Measurements from ENCODE around the gene SMCR8. TPM values are rescaled to one million over a fixed set of nuclear protein-coding genes. Genes with fewer than 3 reads are reported as not detected.
A peak's percentile ranks its signal among the peaks of the same experiment; 100 is the strongest.

Gene SMCR8
- total RNA-seq, 4 donors from 2014 or later, result 9.2 to 15.7 (median 12.4) TPM

- peaks cover 14 to 16% of the 10 kb centered on the region in 2 donors for H3K4me1 ChIP-seq
- H3K9me3 ChIP-seq, result no peaks in the 10 kb centered on the region
- intact Hi-C loops (cut with DNase I; ENCODE audit: low total_unique reads), result no loop called here
- in situ Hi-C loops (cut with MboI; ENCODE audit: low sequenced_read_pairs in 4 of 4), result no loop called here
- H3K27ac ChIP-seq, result no peak overlapping the region
- TF ChIP-seq POLR2A (IDR thresholded peaks at IDR 0.05) (no peak), CTCF (IDR thresholded peaks at IDR 0.05 in 4 of 5, conservative IDR thresholded peaks at IDR 0.05 in 1 of 5) (no peak)
- DNase-seq, result no peak
- no peak for ATAC-seq
- peaks cover 0 to 48% of the 10 kb centered on the region in 2 donors for H3K36me3 ChIP-seq
- H3K4me3 ChIP-seq, result no peak overlapping the region
- H3K27me3 ChIP-seq, result no peaks in the 10 kb centered on the region
Measured at GRCh38 chr17:18309202-18309601, 5.9 kb upstream of the SMCR8 start.

DNA sequence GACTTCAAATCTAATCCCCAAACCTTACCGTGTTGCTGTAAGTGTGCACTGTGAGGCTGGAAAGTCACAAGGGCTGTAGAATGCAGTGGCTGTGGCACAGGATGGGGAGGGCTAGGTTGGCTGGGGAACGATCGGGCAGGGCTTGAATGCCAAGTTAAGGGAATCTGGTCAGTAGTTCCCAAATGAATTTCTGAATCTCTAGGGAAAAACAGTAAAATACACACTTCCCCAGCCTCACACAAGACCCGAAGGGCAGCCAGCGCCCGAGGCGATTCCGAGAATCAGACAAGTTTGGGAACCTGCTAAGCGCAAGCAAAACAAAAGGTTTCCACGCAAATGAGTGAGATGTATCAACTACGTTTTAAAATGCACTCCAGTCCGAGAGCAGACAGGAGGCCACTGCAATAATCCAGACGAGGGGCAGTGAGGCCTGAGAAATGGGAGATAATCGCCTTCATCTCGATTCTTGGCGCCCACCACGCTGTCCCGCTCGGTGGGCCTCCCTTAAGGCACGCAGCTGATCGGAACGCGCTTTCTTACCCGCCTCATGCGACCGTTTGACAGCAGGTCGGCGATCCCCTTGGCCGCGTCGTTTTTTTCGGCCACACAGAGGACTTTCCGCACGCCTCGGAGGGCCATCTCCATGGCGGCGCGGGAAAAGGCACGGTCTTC, 898 bp upstream of the SMCR8 start:
- Histone ChIP-seq H3K36me3 (peaks cover 0 to 21% of the 10 kb centered on the region in 2 donors), H3K9me3 (no peaks in the 10 kb centered on the region), H3K27me3 (no peaks in the 10 kb centered on the region), H3K4me1 (peaks cover 51 to 53% of the 10 kb centered on the region in 2 donors), H3K27ac (peak overlapping the region; percentile 90 to 96 (median 93)), H3K4me3 (peak overlapping the region; percentile 79 to 94 (median 88))
- no peak for ATAC-seq
- in situ Hi-C loops (cut with MboI; ENCODE audit: low sequenced_read_pairs in 4 of 4), result loop anchor here in 3 of 4 donors (5.0 to 10.0 kb wide), 3 partner anchors 49 to 92 kb away; partner anchors contain the start of genes LLGL1 (in 1 of the 3) and MIEF2 (in 1 of the 3)
- DNase-seq, result no peak
- intact Hi-C loops (cut with DNase I; ENCODE audit: low total_unique reads), result loop anchor here (1.0 to 10.0 kb wide), 5 partner anchors 53 to 719 kb away; partner anchors contain the start of genes DRC3, DRG2, MIEF2 and PEMT
- TF ChIP-seq POLR2A (IDR thresholded peaks at IDR 0.05), result no peak
- TF ChIP-seq CTCF (IDR thresholded peaks at IDR 0.05 in 4 of 5, conservative IDR thresholded peaks at IDR 0.05 in 1 of 5), result no peak

DNA sequence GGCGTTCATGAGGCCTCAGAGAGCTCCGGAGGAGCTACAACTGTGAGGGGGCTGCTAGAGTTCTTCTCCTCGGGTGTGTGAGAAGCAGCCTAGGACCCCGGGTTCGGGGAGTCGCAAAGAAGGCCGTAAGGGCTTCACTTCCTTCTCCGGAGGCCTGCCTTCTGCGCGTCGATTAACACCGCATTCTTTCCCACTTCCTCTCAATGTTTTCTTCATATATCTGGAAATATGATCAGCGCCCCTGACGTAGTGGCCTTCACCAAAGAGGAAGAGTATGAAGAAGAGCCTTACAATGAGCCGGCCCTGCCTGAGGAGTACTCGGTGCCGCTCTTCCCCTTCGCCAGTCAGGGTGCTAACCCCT, 449 bp downstream of the SMCR8 start:
- in situ Hi-C loops (cut with MboI; ENCODE audit: low sequenced_read_pairs in 4 of 4), result loop anchor here in 2 of 4 donors (10.0 kb wide), 2 partner anchors 51 to 91 kb away; partner anchors contain the start of genes LLGL1 (in 1 of the 2) and MIEF2 (in 1 of the 2)
- TF ChIP-seq POLR2A (IDR thresholded peaks at IDR 0.05), result no peak
- peaks cover 63 to 66% of the 10 kb centered on the region in 2 donors for H3K4me1 ChIP-seq
- H3K4me3 ChIP-seq, result peak overlapping the region; percentile 79 to 94 (median 88)
- H3K9me3 ChIP-seq, result no peaks in the 10 kb centered on the region
- H3K27me3 ChIP-seq, result no peaks in the 10 kb centered on the region
- H3K36me3 ChIP-seq, result peaks cover 0 to 21% of the 10 kb centered on the region in 2 donors
- no peak for DNase-seq
- peak overlapping the region; percentile 90 to 96 (median 93) for H3K27ac ChIP-seq
- intact Hi-C loops (cut with DNase I; ENCODE audit: low total_unique reads), result loop anchor here (1.0 to 10.0 kb wide), 6 partner anchors 48 to 721 kb away; partner anchors contain the start of genes DRC3, DRG2, LLGL1 and MIEF2
- peak in 1 of 2 donors; percentile 0 for ATAC-seq

GRCh38 chr17:18315961-18316360, 868 bp downstream of the SMCR8 start:
- TF ChIP-seq POLR2A (IDR thresholded peaks at IDR 0.05), result no peak
- no peak for TF ChIP-seq CTCF (IDR thresholded peaks at IDR 0.05 in 4 of 5, conservative IDR thresholded peaks at IDR 0.05 in 1 of 5)
- ATAC-seq (no peak), DNase-seq (no peak)
- Histone ChIP-seq H3K27me3 (no peaks in the 10 kb centered on the region), H3K4me3 (peak overlapping the region; percentile 79 to 94 (median 88)), H3K36me3 (peaks cover 0 to 21% of the 10 kb centered on the region in 2 donors), H3K9me3 (no peaks in the 10 kb centered on the region), H3K4me1 (peaks cover 63 to 69% of the 10 kb centered on the region in 2 donors), H3K27ac (peak overlapping the region; percentile 90 to 96 (median 93))
- intact Hi-C loops (cut with DNase I; ENCODE audit: low total_unique reads) (loop anchor here (1.0 to 10.0 kb wide), 6 partner anchors 47 to 721 kb away; partner anchors contain the start of genes DRC3, DRG2, LLGL1 and MIEF2), in situ Hi-C loops (cut with MboI; ENCODE audit: low sequenced_read_pairs in 4 of 4) (loop anchor here in 2 of 4 donors (10.0 kb wide), 2 partner anchors 51 to 91 kb away; partner anchors contain the start of genes LLGL1 (in 1 of the 2) and MIEF2 (in 1 of the 2))

GRCh38 chr17:18318117-18318516, 3.0 kb downstream of the SMCR8 start:
- in situ Hi-C loops (cut with MboI; ENCODE audit: low sequenced_read_pairs in 4 of 4) (loop anchor here in 2 of 4 donors (10.0 kb wide), 2 partner anchors 53 to 93 kb away; partner anchors contain the start of genes LLGL1 (in 1 of the 2) and MIEF2 (in 1 of the 2)), intact Hi-C loops (cut with DNase I; ENCODE audit: low total_unique reads) (loop anchor here (10.0 kb wide), 2 partner anchors 343 to 723 kb away; partner anchors contain the start of genes DRC3, PEMT and TOM1L2)
- peak overlapping the region in 2 of 4 donors; percentile 30 to 44 for H3K27ac ChIP-seq
- TF ChIP-seq POLR2A (IDR thresholded peaks at IDR 0.05) (no peak), CTCF (IDR thresholded peaks at IDR 0.05 in 4 of 5, conservative IDR thresholded peaks at IDR 0.05 in 1 of 5) (no peak)
- peaks cover 60 to 63% of the 10 kb centered on the region in 2 donors for H3K4me1 ChIP-seq
- DNase-seq (no peak), ATAC-seq (no peak)
- no peaks in the 10 kb centered on the region for H3K9me3 ChIP-seq
- peaks cover 0 to 21% of the 10 kb centered on the region in 2 donors for H3K36me3 ChIP-seq
- peak overlapping the region in 1 of 4 donors; percentile 30 for H3K4me3 ChIP-seq
- H3K27me3 ChIP-seq, result no peaks in the 10 kb centered on the region
